Melanocyte of skin (primary cell): ENCODE measurements around the gene PNISR. TPM values are rescaled to one million over a fixed set of nuclear protein-coding genes. Genes with fewer than 3 reads are reported as not detected.

Experiments
- total RNA-seq, 2 donors: library from RNA; depleted of rRNA; stranded (reverse); fragments of >200 nt; gene quantifications; 2 replicates each; pipeline ENCODE4 v1.2.3, GENCODE V29; 2012

The PNISR gene, protein sequence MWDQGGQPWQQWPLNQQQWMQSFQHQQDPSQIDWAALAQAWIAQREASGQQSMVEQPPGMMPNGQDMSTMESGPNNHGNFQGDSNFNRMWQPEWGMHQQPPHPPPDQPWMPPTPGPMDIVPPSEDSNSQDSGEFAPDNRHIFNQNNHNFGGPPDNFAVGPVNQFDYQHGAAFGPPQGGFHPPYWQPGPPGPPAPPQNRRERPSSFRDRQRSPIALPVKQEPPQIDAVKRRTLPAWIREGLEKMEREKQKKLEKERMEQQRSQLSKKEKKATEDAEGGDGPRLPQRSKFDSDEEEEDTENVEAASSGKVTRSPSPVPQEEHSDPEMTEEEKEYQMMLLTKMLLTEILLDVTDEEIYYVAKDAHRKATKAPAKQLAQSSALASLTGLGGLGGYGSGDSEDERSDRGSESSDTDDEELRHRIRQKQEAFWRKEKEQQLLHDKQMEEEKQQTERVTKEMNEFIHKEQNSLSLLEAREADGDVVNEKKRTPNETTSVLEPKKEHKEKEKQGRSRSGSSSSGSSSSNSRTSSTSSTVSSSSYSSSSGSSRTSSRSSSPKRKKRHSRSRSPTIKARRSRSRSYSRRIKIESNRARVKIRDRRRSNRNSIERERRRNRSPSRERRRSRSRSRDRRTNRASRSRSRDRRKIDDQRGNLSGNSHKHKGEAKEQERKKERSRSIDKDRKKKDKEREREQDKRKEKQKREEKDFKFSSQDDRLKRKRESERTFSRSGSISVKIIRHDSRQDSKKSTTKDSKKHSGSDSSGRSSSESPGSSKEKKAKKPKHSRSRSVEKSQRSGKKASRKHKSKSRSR
- total RNA-seq: 10 to 100 TPM; 48.0 to 56.4 TPM

DNA sequence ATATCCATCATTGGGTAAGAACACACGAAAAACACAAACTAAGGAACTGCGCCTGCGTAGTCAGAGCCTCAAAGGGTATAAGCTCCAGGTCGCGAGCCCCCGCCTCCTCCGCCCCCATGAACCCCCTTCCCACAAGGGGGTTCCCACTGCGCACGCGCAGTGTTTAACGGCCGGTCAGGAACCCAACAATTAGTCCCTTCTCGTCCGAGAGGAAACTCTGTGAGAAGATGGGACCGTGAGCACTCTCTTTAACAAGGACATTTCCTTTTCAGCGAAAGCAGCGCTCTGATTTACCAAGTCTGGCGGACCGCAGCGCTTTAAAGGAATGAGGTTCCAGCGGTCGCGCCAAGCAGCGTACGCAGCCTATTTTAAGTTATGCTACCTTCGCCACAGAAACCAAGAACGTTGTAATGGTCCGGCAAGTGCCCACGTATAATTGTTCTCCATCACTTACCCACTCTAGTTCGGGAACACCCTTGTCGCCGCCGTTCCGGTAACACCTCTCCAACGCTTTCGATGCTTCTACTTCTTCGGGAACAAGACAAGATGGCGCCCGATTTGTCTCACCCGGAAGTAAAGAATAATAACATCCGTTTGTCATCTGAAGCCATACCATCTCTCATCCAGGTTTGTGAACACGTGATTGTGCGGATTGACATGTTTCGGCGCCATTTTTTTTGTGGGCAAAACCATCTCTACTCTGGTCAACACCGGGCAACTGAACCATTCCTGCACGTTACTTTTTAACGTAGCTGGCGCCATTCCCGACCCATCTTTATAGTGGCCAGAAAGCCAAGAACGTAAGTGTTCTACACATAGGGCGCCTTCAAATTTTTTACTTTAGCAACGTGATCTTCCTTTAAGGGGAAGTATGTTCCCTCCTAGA lies at the start of gene PNISR:
PNISR (minus strand) TSS at position 548 of the 886 bp plus-strand sequence. CDS start 10,649 bp downstream, outside the sequence.

GRCh38 chr6:99393698-99394531 lies 31.2 kb downstream of the PNISR start, which contains the start of gene COQ3:
TSS of gene COQ3 (minus strand) at chr6:99394195. CDS start at chr6:99394179, 16 bp downstream.

DNA sequence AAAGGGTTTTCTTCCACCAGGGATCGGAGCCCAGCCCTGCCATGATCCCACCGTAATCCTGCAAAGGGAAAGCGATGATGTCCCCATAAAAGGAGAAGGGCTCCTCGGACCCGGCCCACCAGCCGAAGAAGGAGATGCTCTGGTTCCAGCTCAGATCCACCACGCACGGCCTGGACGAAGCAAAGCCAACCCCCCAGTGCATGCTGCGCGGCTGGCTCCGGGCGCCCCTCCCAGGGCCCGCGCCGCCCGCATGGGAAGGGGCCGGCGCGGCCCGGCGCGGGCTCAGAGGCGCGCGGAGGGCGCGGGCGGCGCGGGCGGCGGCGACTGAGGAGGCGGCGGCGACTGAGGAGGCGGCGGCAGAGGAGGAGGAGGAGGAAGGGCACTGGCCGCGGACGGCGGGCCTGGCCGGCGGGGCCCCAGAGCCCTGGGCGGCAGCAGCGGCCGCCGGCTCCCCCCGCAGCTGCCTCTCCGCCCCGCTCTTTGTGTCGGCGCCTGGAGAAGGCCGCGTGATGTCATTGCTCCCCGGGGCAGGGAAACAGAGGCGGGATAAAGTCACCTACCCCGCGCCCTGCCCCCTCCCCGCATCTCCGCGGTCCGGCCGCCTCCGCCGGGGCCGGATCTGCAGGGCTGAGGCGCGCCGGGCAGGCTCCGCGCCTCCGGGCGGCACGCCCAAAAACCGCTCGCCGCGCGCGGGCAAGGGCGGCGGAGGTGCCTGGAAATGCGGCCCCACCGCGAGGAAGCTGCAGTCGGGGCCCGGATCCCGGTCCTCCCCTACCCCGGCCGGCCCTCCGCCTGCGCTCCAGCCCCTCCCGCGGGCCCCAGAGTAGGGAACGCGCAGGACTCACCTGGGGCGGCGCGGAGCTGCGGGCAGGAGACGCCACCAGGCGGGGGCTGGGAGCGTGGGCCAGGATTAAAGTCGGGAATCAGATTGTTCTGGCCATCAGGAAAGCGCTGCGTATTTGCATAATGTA lies 75.7 kb downstream of the PNISR start, which contains the start of gene FAXC:
FAXC (minus strand) TSS at position 504 of the 971 bp plus-strand sequence; CDS start at position 202, 302 bp downstream.

Other genes with a start within 250 kb of the PNISR start
- 10 to 100 TPM in 1 of 2 donors, 1 to 10 TPM in 1; 8.6 to 20.6 TPM for gene FAXC, start 75.6 kb downstream of the PNISR start, total RNA-seq
- 10 to 100 TPM in 1 of 2 donors, 1 to 10 TPM in 1; 6.2 to 11.7 TPM for gene COQ3, start 31.1 kb downstream of the PNISR start, total RNA-seq
- gene USP45, start 90.1 kb upstream of the PNISR start, total RNA-seq: 10 to 100 TPM; 15.7 to 23.1 TPM
- 10 to 100 TPM; 56.1 to 87.2 TPM for gene CCNC, start 143.4 kb upstream of the PNISR start, total RNA-seq
- not detected for gene PRDM13, start 181.5 kb upstream of the PNISR start, total RNA-seq